ENCODE data around the gene CHMP1B. TPM values are rescaled to one million over a fixed set of nuclear protein-coding genes. Genes with fewer than 3 reads are reported as not detected.

Gene CHMP1B
- total and polyA plus RNA-seq, 9 of the 15 experiments (the other 6 are each of a cell fraction or from before 2014, with no cell fraction given) = 12.3 to 29.9 (median 19.0) TPM

- in situ Hi-C loops (cut with MboI) (no loop called here), intact Hi-C loops (cut with micrococcal nuclease) (no loop called here)
- ChIA-PET POLR2A (interaction anchor here (0.6 kb wide), 1 partner anchor 18 kb away, joined by 3 read pairs; no protein-coding TSS in a partner anchor), CTCF (ENCODE audit: low intra/inter-chr PET ratio) (no interaction called here)
- no peak for DNase-seq (ENCODE audit: extremely low read depth in 1 of 4, low spot score in 3 of 4)
- H3K9ac ChIP-seq (ENCODE audit: insufficient read depth in 1 of 2, low read depth in 2 of 2, low read length in 2 of 2) = no peak overlapping the region
- ATAC-seq = peak; percentile 44
- FAIRE-seq = no peak
- H3K79me2 ChIP-seq (ENCODE audit: control insufficient read depth, insufficient read depth, low read length) = no peaks in the 10 kb centered on the region
- peaks cover 5 to 8% of the 10 kb centered on the region in 2 experiments; a peak in 2 of 5 replicates for H3K27me3 ChIP-seq (ENCODE audit: control insufficient read depth in 2 of 2, insufficient read depth in 2 of 2, low read length in 2 of 2)
- H3K9me3 ChIP-seq (replicated peaks; ENCODE audit: control insufficient read depth, insufficient read depth, low read depth, low read length) = no peaks in the 10 kb centered on the region
- no peaks in the 10 kb centered on the region for H3K9me1 ChIP-seq (ENCODE audit: control insufficient read depth, insufficient read depth, low read length)
- H4K20me1 ChIP-seq (replicated peaks; ENCODE audit: control insufficient read depth, insufficient read depth, low read length) = no peaks in the 10 kb centered on the region
- peak overlapping the region; percentile 83 for H2AFZ ChIP-seq (ENCODE audit: low read depth, low read length)
- no peak overlapping the region for H3K27ac ChIP-seq (ENCODE audit: extremely low read depth, low read depth, low read length)
- peaks cover 12 to 17% of the 10 kb centered on the region in 2 experiments; a peak in 4 of 5 replicates for H3K4me1 ChIP-seq (replicated peaks in 1 of 2; ENCODE audit: control insufficient read depth in 2 of 2, insufficient read depth in 2 of 2, low read length in 2 of 2)
- no peak overlapping the region for H3K4me2 ChIP-seq (ENCODE audit: insufficient read depth, low read length)
- 53% methylated on average over 11 of the region's 11 CpGs for WGBS (ENCODE audit: insufficient coverage, low coverage, missing lambda C conversion rate)
- H3K36me3 ChIP-seq (ENCODE audit: control insufficient read depth, insufficient read depth, low read length) = no peaks in the 10 kb centered on the region
- BruUV-seq (replicated peaks) = no TSS peak
- no peak overlapping the region for H3K4me3 ChIP-seq
- TF ChIP-seq ETV1 (tag; conservative IDR thresholded peaks at IDR 0.05; ENCODE audit: low read depth) = no peak
- no peak for TF ChIP-seq PBX2 (CRISPR knock-in tag; IDR thresholded peaks at IDR 0.05; ENCODE audit: low read depth)
- peak; percentile 42; the same call in 1 of the 2 replicates for TF ChIP-seq PBX2 (tag; conservative IDR thresholded peaks at IDR 0.05; ENCODE audit: low read depth)
- no peak for TF ChIP-seq ZBTB34 (CRISPR knock-in tag; IDR thresholded peaks at IDR 0.05)
- TF ChIP-seq HBP1 (CRISPR knock-in tag; IDR thresholded peaks at IDR 0.05) = no peak
- TF ChIP-seq TEAD2 (tag; IDR thresholded peaks at IDR 0.05) = no peak
- peak; percentile 86 for TF ChIP-seq PKNOX1 (IDR thresholded peaks at IDR 0.05)
- no peak for TF ChIP-seq IFI16 (CRISPR knock-in tag; IDR thresholded peaks at IDR 0.05)
- TF ChIP-seq FOS (IDR thresholded peaks at IDR 0.05; ENCODE audit: extremely low read depth, insufficient read length) = no peak
- 0 out of 2 replicates have a peak, but pooled peaks have one; percentile 21 for TF ChIP-seq ZNF316 (IDR thresholded peaks at IDR 0.05)
- TF ChIP-seq ZNF146 (CRISPR knock-in tag; IDR thresholded peaks at IDR 0.05; ENCODE audit: unreplicated experiment) = no peak
- 0 out of 2 replicates have a peak, but pooled peaks have one; percentile 10 for TF ChIP-seq ZNF384 (IDR thresholded peaks at IDR 0.05; ENCODE audit: low read depth, low read length)
- TF ChIP-seq HLTF (IDR thresholded peaks at IDR 0.05) = no peak
- TF ChIP-seq PHF21A (IDR thresholded peaks at IDR 0.05; ENCODE audit: borderline replicate concordance, low read depth) = no peak
- no peak for TF ChIP-seq SRSF1 (IDR thresholded peaks at IDR 0.05; ENCODE audit: low read depth, low read length)
- TF ChIP-seq ZNF408 (CRISPR knock-in tag; IDR thresholded peaks at IDR 0.05; ENCODE audit: low read depth) = no peak
Measured at GRCh38 chr18:11808001-11808855, 43.0 kb upstream of the CHMP1B start.
